GM20000 (cell line): ENCODE measurements around the gene HEATR5B.

ENCODE experiments used
- DNase-seq: peaks from one replicate; pipeline ENCODE4 v3.0.0; 2012; ENCODE audit warnings: low spot score
- CTCF ChIP-seq: IDR thresholded peaks from 2 replicates; pipeline ENCODE4 v1.5.1; 2012; ENCODE audit warnings: mild to moderate bottlenecking, control low read depth; ENCODE audit errors: extremely low read depth, missing control alignments

The HEATR5B gene

GRCh38 chr2:37039580-37039979 lies 44.6 kb downstream of the HEATR5B start:
- no peak for DNase-seq
- no peak for TF ChIP-seq CTCF

GRCh38 chr2:37037771-37038170 lies 46.4 kb downstream of the HEATR5B start:
- no peak for TF ChIP-seq CTCF
- no peak for DNase-seq

GRCh38 chr2:37029758-37030157 lies 54.4 kb downstream of the HEATR5B start:
- TF ChIP-seq CTCF, result no peak
- DNase-seq, result no peak

- no peak for TF ChIP-seq CTCF
- DNase-seq, result no peak
These were observed 58.1 kb downstream of the HEATR5B start for GRCh38 chr2:37026050-37026449.

- TF ChIP-seq CTCF, result no peak
- no peak for DNase-seq
These were observed 63.0 kb downstream of the HEATR5B start for GRCh38 chr2:37020887-37021796.

- TF ChIP-seq CTCF, result no peak
These were observed 63.8 kb downstream of the HEATR5B start for GRCh38 chr2:37020212-37020886.

GRCh38 chr2:37013315-37013641 lies 70.9 kb downstream of the HEATR5B start:
- no peak for TF ChIP-seq CTCF

More at GRCh38 chr2:37020212-37020886, 63.8 kb downstream of the HEATR5B start:
- DNase-seq, result no peak

More at GRCh38 chr2:37013315-37013641, 70.9 kb downstream of the HEATR5B start:
- DNase-seq, result no peak
